ENCODE results near the gene RPTOR.

DNA sequence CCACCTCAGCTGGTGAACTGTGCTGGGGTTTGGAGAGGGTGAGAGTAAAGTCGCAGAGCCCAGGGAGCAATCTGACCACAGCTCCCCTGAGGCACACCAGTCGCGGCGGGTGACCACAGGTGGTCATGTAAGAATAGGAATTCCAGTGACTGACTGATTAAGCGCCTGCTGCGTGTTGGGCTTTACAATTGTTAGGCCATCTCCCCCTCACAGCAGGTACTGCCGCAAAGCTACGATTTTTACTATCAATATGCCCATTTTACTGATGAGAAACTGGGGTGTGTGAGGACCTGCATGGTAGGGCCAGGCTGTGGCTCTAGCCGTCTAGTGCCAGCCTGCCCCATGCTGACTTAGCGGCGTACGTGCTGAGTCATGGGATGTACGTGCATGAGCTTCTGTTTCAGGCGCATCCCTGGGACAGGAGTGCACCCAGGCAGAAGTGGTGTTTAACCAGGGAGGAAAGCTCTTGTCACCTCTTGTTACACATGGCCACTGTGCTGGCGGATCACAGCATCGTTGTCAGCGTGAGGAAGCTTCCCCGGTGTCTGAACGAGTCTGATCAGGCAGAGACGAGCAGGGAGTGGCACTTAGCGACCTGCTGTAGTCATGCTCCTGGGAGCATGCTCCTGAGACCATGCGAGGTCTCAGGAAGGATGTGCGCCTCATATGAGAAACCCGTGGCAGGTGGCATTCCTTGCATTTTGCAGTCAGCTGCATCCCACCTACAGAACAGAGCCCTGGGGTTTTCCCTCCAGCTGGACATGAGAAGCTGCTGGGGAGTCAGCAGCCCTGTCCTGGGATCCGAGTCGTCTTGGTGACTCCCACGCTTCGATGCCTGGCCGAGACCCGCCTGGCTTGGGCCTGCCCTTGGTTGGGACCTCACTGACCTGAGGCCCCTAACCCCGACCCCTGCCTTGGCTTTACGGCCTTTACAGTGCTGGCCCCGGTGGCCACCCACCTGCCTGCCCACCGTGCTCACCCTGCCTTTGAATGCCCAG lies 283.3 kb downstream of the RPTOR start:
- no peak for TF ChIP-seq EZH2 (IDR thresholded peaks at IDR 0.05; ENCODE audit: low read length)
- TF ChIP-seq, protein P1, sequence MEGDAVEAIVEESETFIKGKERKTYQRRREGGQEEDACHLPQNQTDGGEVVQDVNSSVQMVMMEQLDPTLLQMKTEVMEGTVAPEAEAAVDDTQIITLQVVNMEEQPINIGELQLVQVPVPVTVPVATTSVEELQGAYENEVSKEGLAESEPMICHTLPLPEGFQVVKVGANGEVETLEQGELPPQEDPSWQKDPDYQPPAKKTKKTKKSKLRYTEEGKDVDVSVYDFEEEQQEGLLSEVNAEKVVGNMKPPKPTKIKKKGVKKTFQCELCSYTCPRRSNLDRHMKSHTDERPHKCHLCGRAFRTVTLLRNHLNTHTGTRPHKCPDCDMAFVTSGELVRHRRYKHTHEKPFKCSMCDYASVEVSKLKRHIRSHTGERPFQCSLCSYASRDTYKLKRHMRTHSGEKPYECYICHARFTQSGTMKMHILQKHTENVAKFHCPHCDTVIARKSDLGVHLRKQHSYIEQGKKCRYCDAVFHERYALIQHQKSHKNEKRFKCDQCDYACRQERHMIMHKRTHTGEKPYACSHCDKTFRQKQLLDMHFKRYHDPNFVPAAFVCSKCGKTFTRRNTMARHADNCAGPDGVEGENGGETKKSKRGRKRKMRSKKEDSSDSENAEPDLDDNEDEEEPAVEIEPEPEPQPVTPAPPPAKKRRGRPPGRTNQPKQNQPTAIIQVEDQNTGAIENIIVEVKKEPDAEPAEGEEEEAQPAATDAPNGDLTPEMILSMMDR (optimal IDR thresholded peaks at IDR 0.05 in 1 of 3, IDR thresholded peaks at IDR 0.05 in 1 of 3, conservative IDR thresholded peaks at IDR 0.05 in 1 of 3; ENCODE audit: extremely low read depth in 1 of 3, insufficient read depth in 2 of 3, low read length in 3 of 3) = no peak

Measured in keratinocyte (primary cell).